OCI-LY3 (cell line): ENCODE measurements around the gene FAM163A.

ENCODE experiments used
- H2AFZ ChIP-seq: fragments of 200-600, 300-600 bp; shearing (Covaris generic); 2 replicates; pipeline ENCODE4 v1.6.0; 2014; ENCODE audit warnings: antibody characterized with exemption, low read depth, low read length
- H3K27ac ChIP-seq: fragments of 200-600, 300-600 bp; sonication (generic); 2 replicates; pipeline ENCODE4 v1.5.1; 2014; ENCODE audit warnings: mild to moderate bottlenecking, low read length, moderate library complexity, mixed read lengths
- H3K27me3 ChIP-seq: fragments of 200-600, 300-600 bp; sonication (generic); 2 replicates; pipeline ENCODE4 v1.6.1; 2014; ENCODE audit warnings: low read depth, low read length, mixed read lengths
- H3K36me3 ChIP-seq: fragments of 200-600, 300-600 bp; sonication (generic); replicated peaks from 2 replicates; pipeline ENCODE3; 2014; ENCODE audit warnings: low read depth, low read length, mixed read lengths
- H3K4me1 ChIP-seq: fragments of 300-600, 200-600 bp; sonication (generic); 2 replicates; pipeline ENCODE4 v1.6.1; 2014; ENCODE audit warnings: low read length, mixed read lengths
- H3K4me2 ChIP-seq: fragments of 200-600, 300-600 bp; sonication (generic); 2 replicates; pipeline ENCODE4 v1.6.1; 2014; ENCODE audit warnings: low read length, mixed read lengths
- H3K4me3 ChIP-seq: fragments of 300-600, 200-600 bp; sonication (generic); 2 replicates; pipeline ENCODE4 v1.5.1; 2014; ENCODE audit warnings: antibody characterized with exemption, mild to moderate bottlenecking, low read length, moderate library complexity
- H3K79me2 ChIP-seq: fragments of 300-600, 200-600 bp; shearing (Covaris generic); 2 replicates; pipeline ENCODE4 v1.6.1; 2014; ENCODE audit warnings: mild to moderate bottlenecking, low read length, mixed read lengths
- H3K9ac ChIP-seq: fragments of 300-600, 200-600 bp; shearing (Covaris generic); 2 replicates; pipeline ENCODE4 v1.6.0; 2014; ENCODE audit warnings: mild to moderate bottlenecking, low read length, moderate library complexity
- H3K9me3 ChIP-seq: fragments of 200-600, 300-600 bp; shearing (Covaris generic); 2 replicates; pipeline ENCODE4 v1.6.1; 2014; ENCODE audit warnings: low read length, mixed read lengths; ENCODE audit not compliant: insufficient read depth
- H4K20me1 ChIP-seq: fragments of 200-600, 300-600 bp; sonication (generic); 2 replicates; pipeline ENCODE4 v1.6.1; 2016; ENCODE audit warnings: low read length, mixed read lengths; ENCODE audit not compliant: insufficient read depth
- CTCF ChIP-seq: fragments of 200-600, 300-600 bp; sonication (generic); IDR thresholded peaks from 2 replicates; pipeline ENCODE4 v1.5.1; 2014; ENCODE audit warnings: antibody characterized with exemption, low read length, low read depth
- EZH2phosphoT487 ChIP-seq: fragments of 200-600 bp; shearing (Covaris generic); IDR thresholded peaks from 2 replicates; pipeline ENCODE4 v1.6.1; 2018; ENCODE audit warnings: antibody characterized with exemption, mixed run types, low read depth

FAM163A gene

GRCh38 chr1:179806333-179806732, 63.2 kb downstream of the FAM163A start:
- peaks cover 9% of the 10 kb centered on the region for H3K27me3 ChIP-seq
- no peak overlapping the region for H3K4me3 ChIP-seq
- no peaks in the 10 kb centered on the region for H4K20me1 ChIP-seq
- no peak overlapping the region for H2AFZ ChIP-seq
- H3K79me2 ChIP-seq: no peaks in the 10 kb centered on the region
- H3K9ac ChIP-seq: no peak overlapping the region
- no peaks in the 10 kb centered on the region for H3K36me3 ChIP-seq
- no peak overlapping the region for H3K4me2 ChIP-seq
- H3K4me1 ChIP-seq: peaks cover 14% of the 10 kb centered on the region
- H3K9me3 ChIP-seq: no peaks in the 10 kb centered on the region
- H3K27ac ChIP-seq: no peak overlapping the region
- TF ChIP-seq CTCF (no peak), EZH2phosphoT487 (no peak)

- no peaks in the 10 kb centered on the region for H4K20me1 ChIP-seq
- peaks cover 18% of the 10 kb centered on the region for H3K27me3 ChIP-seq
- H3K79me2 ChIP-seq: no peaks in the 10 kb centered on the region
- H3K4me1 ChIP-seq: peaks cover 9% of the 10 kb centered on the region
- H3K9ac ChIP-seq: no peak overlapping the region
- TF ChIP-seq CTCF (no peak), EZH2phosphoT487 (no peak)
- H3K36me3 ChIP-seq: no peaks in the 10 kb centered on the region
- H2AFZ ChIP-seq: no peak overlapping the region
- no peak overlapping the region for H3K4me3 ChIP-seq
- H3K9me3 ChIP-seq: no peaks in the 10 kb centered on the region
- H3K27ac ChIP-seq: no peak overlapping the region
- no peak overlapping the region for H3K4me2 ChIP-seq
Observed at GRCh38 chr1:179807291-179807690, 64.2 kb downstream of the FAM163A start.

- no peaks in the 10 kb centered on the region for H3K36me3 ChIP-seq
- no peak overlapping the region for H3K27ac ChIP-seq
- no peaks in the 10 kb centered on the region for H4K20me1 ChIP-seq
- no peak overlapping the region for H3K4me3 ChIP-seq
- H3K9me3 ChIP-seq: no peaks in the 10 kb centered on the region
- 0 out of 2 replicates have a peak overlapping the region, but pooled peaks have one; percentile 7 for H3K4me2 ChIP-seq
- no peaks in the 10 kb centered on the region for H3K79me2 ChIP-seq
- H3K27me3 ChIP-seq: peaks cover 18% of the 10 kb centered on the region
- TF ChIP-seq CTCF (no peak), EZH2phosphoT487 (no peak)
- H3K9ac ChIP-seq: no peak overlapping the region
- no peak overlapping the region for H2AFZ ChIP-seq
- peaks cover 9% of the 10 kb centered on the region for H3K4me1 ChIP-seq
Observed at GRCh38 chr1:179807691-179808485, 64.8 kb downstream of the FAM163A start.

GRCh38 chr1:179808503-179808902, 65.4 kb downstream of the FAM163A start:
- H3K79me2 ChIP-seq: no peaks in the 10 kb centered on the region
- H3K4me1 ChIP-seq: peaks cover 9% of the 10 kb centered on the region
- no peaks in the 10 kb centered on the region for H4K20me1 ChIP-seq
- H3K27me3 ChIP-seq: peaks cover 21% of the 10 kb centered on the region
- H3K27ac ChIP-seq: no peak overlapping the region
- H3K4me2 ChIP-seq: 0 out of 2 replicates have a peak overlapping the region, but pooled peaks have one; percentile 7
- H3K9ac ChIP-seq: no peak overlapping the region
- no peak overlapping the region for H2AFZ ChIP-seq
- H3K4me3 ChIP-seq: no peak overlapping the region
- TF ChIP-seq EZH2phosphoT487: no peak
- TF ChIP-seq CTCF: no peak
- H3K9me3 ChIP-seq: no peaks in the 10 kb centered on the region
- H3K36me3 ChIP-seq: no peaks in the 10 kb centered on the region
